GM19395 (cell line): ENCODE data around the gene GTF2F2.

Experiments
- ATAC-seq: cut with Tn5 transposase; IDR thresholded peaks from one replicate; pipeline ENCODE4 v1.9.1; 2021; ENCODE audit warnings: mild to moderate bottlenecking, moderate library complexity; ENCODE audit not compliant: unreplicated experiment

GTF2F2 gene

DNA sequence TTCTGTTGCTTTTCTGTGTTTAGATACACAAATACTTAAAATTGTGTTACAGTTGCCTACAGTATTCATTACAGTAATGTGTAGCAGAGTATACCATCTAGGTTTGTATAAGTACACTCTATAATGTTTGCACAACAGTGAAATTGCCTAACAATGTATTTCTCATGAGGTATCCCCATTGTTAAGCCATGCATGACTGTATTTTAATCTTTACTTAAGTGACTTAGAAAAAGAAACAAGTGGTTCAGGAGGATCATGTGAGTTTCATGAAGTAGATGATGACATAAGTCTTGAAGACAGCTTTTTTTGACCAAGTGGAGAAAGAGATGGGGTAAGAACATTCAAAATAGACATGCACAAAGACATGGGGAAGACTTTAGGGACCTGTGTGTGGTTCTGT is 88.9 kb downstream of the GTF2F2 start:
- ATAC-seq: no peak

DNA sequence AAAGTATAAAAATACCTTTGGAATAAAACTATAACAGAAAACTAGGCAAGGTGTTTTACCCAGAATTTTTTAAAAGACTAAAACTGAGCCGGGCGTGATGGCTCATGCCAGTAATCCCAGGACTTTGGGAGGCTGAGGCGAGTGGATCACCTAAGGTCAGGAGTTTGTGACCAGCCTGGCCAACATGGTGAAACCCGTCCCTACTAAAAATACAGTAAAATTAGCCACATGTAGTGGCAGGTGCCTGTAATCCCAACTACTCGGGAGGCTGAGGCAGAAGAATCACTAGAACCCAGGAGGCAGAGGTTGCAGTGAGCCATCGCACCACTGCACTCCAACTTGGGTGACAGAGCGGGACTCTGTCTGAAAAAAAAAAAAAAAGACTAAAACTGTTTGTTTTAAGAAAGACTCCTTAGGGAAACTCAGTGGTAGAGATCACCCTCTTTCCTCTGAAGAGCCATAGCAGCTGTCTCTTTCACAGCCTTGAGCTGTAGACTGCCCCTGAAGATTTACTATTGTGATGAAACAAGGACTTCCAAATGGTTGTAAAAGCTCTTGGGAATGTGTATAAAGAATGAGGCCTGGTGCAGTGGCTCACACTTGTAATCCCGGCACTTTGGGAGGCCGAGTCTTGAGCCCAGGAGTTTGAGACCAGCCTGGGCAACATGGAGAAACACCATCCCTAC is 95.2 kb downstream of the GTF2F2 start:
- no peak for ATAC-seq

DNA sequence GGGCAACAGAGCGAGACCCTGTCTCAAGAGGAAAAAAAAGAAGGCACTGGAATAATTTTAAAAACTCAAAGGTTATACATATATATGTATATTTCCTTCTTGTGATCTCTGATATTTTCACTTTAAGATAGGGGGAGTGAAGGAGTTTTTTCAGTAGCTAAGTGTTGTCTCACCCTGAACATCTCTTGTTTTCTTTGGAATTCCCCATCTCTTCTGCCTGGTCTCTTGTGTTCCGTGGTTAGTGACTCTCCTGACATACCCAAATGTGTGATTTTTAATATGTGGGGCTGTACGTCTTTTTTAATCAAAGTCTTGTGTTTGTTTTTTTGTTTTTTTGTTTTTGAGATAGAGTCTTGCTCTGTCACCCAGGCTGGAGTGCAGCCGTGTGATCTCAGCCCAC is 95.9 kb downstream of the GTF2F2 start:
- ATAC-seq: no peak

DNA sequence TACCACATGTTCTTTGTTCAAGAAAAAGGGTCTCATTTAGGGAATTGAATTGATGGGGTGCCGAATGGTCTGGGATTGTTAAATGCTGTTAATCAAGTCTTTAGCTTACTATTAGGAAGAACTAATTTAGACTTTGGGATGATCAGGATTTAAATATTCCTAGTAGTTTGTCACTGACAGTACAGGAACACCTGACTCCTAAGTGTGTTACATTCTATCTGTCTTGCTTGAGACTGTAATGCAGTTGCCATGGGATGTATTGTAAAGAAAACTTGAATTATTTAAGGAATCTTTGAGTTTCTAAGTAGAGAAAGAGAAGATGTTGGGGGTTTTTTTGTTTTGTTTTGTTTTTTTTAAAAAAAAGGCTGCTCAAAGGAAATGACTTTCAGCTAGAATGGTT is 98.4 kb downstream of the GTF2F2 start:
- ATAC-seq: no peak

DNA sequence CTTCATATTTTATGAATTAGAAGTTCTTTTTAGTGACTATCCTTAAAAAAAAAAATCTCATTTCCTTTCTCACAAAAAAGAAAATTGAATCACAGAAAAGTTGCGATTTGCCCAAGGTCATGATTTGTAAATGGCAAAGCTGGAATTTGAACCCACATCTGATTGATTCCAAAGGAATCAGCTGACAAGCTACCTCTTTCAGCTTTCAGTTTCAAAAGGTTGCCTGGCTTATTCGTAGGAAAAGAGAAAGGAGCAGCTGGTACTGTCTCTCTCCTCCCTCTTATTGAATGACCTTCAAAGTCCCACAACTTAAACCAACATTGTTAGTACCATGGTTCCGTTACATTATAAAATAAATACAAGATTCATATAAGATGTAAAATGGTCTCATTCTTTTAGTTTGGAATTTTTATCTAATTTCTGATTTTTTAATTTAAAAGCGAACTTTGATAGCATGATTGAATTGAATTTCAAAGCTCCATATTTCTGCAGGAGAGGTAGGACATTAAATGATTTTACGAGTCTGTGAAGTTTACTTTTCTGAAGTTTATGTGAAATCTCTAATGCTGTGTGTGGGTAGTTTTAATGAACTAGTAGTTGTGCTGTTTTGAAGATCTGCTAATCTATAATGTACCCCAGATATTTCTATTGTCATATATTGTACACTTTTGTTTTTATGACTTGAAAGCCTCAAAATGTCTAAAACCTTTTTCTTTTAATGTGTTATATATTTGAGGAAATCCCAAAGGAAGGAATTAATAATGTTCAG is 99.0 kb downstream of the GTF2F2 start:
- no peak for ATAC-seq

DNA sequence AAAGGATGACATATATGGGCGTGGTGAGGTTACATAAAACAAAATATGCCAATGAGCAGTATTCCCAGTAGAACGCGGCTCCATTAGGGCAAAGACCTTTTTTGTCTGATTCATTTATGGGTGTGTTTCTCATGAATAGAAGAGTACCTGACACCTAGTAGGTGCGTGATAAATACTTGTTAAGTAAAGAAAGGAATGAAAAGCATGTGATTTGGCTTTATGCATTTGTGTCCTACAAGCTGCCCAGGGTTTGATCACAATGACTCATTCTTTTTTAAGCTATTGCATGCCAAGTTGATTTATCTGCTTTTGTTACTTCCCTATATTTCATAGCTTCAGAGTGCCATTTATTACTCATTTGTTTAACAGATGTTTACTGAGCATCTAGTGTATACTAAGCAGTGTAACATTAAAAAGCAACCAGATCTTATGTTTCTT is 99.6 kb downstream of the GTF2F2 start:
- no peak for ATAC-seq

DNA sequence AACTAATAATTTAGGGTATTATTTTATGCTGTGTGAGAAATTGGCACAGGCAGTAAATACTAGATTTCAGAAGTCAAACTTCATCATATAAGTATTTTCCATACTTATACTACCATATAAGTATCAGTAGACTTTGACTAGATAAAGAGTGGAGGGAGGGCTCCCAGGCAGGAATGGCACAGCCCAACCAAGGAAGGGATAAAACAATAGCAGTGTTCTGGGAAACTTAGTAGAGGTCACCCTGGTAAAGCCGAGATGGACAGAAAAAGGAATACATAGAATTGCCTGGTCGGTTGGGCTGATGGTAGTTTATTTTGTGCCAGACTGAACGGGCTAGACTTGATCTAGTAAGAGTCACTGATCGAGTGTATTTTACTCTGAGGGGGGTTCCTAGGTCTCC is 100.1 kb downstream of the GTF2F2 start:
- no peak for ATAC-seq

DNA sequence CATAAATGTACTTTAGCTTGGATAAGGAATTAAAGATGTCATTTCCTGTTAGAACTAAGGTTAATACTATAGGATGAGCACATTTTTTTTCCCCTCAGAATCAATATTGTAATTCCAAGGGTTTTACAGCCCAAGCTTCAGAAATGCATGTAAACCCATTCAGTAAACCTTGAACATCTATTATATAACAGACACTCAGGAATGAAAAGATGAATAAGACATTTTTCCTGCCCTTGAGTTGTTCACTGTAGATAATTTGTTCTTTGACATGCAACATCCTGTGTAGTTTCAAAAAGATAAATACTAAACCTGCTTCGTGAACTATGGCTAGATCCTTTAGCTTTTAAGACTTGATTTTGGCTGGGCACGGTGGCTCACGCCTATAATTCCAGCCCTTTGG is 102.2 kb downstream of the GTF2F2 start:
- no peak for ATAC-seq

DNA sequence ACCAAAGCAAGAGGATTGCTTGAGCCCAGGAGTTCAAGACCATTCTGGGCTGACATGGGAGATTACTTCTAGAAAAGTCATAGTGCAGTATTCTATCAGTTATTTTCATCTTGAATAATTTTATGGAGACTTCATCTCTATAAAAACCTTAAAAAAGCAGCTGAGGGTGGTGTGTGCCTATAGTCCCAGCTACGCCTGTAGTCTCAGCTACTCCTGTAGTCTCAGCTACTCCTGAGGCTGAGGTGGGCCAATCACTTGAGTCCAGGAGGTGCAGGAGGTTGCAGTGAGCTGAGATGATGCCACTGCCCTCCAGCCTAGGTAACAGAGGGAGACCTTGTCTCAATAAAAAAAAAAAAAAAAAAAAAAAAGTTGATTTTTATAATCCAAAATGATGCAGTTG is 102.6 kb downstream of the GTF2F2 start:
- no peak for ATAC-seq

DNA sequence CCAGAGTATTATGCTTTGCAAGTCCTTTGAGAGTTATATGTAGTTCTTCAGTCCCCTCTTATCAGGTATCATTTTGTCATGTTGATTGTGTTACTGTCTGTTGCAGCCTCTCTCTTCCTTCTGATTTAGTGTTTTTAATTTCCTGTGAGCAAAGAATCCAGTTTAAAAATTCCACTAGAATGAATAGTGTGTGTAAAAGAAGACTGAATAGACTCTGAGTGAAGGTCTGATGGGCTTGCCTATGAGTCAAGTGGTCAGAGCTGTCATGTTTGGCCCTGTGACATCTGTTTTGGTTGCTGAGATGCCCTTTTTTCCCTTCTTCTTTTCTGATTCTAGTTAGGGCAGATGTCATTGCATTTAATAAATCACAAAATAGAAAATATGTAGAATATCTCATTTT is 103.9 kb downstream of the GTF2F2 start:
- no peak for ATAC-seq

DNA sequence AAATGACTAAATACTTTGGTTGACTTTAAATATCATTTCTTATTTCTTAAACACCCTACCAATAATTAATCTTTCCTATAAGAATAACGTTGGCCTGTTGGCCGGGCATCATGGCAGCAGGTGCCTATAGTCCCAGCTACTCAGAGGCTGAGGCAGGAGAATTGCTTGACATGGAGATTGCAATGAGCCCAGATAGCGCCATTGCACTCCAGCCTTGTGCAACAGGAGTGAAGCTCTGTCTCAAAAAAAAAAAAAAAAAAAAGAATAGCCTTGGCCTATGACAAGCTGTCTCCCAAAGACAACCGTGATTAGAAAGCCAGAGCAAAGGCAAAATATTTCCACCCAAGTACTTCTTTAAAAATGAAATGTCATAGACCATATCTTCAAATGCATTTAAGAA is 105.1 kb downstream of the GTF2F2 start:
- no peak for ATAC-seq

DNA sequence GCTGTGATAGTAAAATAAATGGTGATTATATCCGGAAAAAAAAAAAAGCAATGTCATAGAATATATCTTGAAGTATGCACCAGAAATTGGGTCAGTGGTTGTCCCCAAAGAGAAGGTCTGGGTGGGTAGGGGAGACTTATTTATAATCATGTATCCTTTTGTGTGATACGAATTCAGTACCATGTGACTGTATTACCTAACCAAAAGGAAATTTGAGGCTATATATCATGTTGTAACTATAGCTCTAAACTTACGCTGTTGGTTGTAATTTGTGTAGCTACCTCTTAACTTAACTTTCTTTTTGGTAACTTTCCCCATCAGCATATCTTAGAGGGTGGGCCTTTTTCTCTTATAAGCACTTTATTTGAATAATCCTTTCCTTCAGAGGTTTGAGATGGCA is 105.7 kb downstream of the GTF2F2 start:
- ATAC-seq: no peak

DNA sequence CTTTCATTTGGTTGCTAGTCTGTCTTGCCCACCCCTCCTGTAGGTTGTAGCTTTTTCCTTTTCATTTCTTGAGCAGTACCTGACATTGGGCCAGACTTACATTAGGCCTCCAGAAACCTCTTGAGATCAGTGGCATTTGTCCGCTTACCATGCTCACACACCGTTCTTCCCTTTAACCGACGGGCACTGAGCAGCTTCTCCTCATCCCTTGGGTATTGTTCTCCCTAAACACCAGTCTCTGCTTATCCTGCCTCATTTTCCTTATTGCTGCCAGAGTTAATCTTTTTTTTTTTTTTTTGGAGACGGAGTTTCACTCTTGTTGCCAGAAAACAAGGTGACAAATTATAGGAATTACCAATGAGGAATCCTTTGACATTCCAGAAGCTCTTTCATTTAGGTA is 107.7 kb downstream of the GTF2F2 start:
- ATAC-seq: no peak

DNA sequence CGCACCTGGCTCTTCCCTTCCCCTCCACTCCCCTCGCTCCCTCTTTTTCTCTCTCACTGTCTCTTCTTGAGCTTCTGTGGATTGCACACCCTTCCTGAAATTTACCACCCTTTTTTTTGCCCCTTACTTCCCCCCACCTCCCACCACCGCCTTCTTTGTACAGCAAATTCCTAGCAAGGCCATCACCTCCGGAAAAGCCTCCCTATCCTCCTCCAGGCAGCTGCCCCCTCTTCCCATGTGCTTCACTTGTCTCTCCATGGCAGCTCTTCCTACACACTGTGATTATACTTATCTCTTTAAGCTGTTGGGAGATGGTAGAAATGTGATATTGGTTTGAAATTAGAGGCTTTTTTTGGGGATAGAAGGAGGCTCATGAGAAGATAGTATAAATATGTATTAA is 108.9 kb downstream of the GTF2F2 start:
- ATAC-seq: no peak

DNA sequence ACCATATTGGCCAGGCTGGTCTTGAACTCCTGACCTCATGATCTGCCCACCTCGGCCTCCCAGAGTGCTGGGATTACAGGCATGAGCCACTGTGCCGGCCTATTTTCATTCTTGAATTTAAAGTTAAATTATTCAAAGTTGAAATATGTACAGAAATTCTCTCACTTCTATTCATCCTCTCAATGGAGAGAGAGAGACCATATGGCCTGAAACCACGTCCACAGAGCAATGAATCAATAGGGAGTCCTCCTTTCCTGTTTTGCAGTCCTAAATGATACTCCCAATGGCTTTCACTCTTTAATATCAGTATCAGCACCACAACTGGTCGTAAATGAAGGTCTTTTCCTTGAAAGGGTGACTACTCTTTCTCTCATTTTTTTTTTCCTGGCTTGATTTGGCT is 111.0 kb downstream of the GTF2F2 start:
- no peak for ATAC-seq

DNA sequence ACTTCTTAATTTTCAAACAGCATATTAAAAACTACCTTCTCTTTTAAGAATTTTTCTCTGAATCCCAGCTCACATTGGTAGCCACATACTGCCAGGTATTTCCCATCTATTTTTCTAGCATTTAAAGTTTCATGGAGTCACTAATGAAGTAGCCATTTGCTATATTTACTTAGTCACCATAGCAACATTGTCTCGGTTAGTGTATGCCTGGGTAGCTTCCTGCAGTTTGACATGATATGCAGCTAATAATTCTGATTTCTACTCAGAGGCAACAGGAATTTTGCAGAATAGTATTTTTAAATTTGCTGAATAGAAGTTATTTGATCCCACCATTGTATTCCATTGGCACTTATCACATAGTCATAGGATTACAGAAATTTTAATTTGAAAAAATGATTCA is 111.4 kb downstream of the GTF2F2 start:
- ATAC-seq: no peak

DNA sequence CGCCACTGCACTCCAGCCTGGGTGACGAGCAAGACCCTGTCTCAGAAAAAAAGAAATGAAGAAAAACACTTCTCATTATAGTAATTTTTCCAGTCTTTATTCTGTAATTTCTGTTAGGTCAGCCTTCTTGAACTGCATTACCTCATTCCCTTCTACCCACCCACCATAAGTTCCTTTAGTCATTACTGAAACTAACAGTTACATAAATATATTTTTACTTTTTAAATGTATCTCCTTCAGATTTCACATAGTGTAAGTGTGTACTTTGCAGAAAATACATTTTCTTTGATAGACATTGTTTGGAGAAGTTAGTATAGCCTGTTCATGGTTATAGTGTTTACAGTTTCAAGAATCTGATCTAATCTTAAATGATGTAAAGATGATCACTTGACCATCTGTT is 112.3 kb downstream of the GTF2F2 start:
- ATAC-seq: no peak

DNA sequence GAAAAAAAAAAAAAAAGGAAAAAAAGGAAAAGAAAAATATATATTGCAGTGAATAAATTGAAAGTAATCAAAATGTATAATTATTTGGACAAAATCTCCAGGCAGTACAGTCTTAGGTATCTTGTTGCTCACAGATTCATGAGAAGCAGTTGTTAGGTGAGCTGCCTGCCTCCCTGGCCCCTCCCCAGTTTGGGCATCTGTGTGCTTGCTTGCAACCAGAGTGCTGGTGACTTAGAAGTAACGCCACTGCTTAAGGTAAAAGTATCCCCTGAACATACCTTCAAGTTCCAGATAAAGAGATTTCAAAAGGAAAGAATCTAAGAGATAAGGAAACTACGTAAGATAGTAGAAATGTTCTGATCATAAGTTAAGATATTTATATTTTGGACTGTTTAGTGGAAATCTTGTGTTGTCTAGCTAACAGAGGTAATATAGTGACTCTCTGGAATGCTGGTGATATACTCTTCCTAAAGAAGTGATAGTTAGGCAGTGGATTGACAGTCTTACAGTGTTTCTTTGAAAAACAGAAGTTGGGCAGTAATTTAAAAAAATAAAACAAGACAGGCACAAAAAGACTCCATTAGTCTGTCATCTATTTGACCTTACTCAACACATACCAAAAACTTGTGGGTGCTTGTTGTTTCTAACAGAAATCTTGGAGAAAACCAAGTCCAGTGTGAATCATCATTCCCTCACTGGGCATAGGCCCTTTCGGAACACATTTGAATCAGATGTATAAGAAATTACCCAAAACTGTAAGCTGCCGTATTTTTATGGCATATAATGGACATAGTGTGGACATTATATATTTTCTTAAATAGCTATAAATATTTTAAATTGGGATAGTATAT is 118.9 kb downstream of the GTF2F2 start:
- no peak for ATAC-seq

DNA sequence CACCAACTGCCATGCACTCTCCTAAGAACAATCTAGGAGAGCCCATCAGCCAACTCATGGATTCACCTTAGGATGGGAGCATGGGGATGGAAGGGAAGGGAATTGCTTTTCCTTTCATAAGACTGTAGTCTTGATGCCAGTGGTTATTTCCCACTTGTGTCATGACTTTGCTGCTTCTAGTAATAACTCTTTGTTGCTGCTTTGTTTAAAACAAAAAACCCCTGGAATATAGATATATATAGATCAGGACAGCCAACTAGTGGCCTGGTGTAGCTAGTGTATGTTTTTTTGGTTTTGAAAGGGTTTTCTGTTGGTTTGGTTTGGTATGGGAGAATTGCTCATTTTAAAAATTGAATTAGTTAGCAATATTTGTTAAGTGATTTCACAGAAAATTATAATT is 119.8 kb downstream of the GTF2F2 start:
- ATAC-seq: no peak

DNA sequence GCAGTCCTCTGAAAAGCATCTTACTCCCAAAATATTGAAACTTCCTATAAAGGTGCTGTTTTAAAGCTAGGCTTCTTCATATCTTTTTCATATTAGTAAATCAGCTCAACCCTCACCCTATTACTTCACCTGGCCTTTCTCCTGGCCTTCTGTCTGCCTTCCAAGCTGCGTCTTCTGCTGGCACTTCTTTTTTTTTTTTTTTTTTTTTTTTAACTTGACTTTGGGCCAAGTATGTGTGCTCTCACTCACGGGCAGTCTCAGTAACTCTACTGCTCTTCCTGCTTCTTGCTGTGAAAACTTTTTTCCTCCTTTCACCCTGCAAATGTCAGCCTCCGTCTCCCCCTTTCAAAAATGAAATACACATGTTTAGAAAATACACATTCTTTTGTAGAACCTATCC is 121.8 kb downstream of the GTF2F2 start:
- no peak for ATAC-seq

DNA sequence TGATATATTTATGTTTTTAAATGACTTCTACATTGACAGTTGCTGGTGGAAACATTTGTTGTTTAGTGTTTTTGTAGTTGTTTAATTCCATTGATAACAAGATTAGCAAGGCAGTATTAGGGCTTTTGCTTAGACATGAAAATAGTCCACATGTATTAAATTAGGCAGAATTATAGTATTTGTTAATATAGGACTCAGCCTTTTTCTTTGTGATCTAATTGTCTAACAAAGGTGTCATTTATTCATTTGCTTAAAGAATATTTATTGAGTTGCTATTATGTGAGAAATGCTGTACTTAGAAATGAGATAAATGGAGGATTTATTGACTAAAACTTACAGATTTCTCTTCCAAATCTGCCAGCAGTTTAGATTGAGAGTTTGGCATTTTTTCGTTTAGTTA is 122.2 kb downstream of the GTF2F2 start:
- no peak for ATAC-seq

DNA sequence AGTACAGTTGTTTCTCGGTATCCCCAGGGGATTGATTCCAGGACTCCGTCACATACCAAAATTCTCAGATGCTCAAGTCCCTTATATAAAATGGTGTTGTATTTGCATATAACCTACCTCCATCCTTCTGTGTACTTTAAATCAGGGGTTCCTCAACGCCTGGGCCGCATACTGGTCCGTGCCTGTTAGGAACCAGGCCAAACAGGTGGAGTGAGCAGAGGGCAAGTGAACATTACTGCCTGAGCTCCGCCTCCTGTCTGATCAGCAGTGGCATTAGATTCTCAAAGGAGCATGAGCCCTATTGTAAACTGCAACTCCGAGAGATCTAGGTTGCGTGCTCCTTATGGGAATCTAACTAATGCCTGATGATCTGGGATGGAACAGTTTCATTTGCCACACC is 122.8 kb downstream of the GTF2F2 start:
- ATAC-seq: no peak
